Mucosa of gallbladder (tissue), 1 donor: ENCODE results near the gene SLC25A41. TPM values are rescaled to one million over a fixed set of nuclear protein-coding genes. Genes with fewer than 3 reads are reported as not detected.

ENCODE experiments used
- DNase-seq: peaks from one replicate; pipeline ENCODE4 v3.0.0-alpha.2; 2020; ENCODE audit warnings: low spot score
- total RNA-seq: library from RNA; stranded (reverse); gene quantifications from one replicate; pipeline ENCODE4 v1.2.1, GENCODE V29; 2021
- donor health status: DM: no; HTN: no; CAD: no.

The SLC25A41 gene
- total RNA-seq, 1 donor from 2014 or later = 0.72 TPM

DNA sequence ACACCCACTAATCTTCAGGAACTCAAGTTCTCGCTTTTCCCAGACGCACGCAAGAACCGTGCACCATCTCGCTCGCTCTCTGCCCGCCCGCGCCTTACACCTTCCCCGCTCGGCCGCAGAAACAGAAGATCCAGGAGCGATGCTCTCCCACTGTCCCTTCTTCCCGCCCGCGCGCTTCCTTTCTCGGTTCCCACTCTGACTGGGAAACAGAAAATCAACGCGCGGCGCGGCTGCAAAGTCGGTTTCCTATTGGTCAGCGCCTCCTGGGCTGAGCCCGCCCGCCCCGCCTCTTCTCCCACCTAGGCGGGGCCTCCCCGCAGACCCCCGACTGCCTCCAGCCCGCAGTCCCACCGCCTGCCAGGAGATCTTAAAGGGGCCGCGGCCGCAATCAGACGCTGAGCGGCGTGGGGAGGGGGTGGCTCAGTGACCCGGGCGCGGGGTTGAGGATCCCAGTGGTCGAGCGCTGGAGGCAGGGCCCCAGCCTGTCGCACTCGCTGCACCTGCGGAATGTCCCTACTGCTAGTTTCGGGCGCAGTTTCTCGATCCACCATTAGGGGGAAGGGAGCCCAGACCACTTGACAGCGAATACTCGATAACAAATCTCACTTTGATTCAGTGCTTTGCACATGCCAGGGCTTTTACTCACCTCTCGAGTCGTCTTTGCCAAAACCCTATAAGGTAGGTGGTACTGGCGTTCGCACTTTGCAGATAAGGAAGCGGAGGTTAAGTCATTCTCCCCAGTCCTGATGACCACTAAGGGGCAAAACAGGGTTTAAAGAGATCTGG, 26.7 kb upstream of the SLC25A41 start:
- peak; percentile 98 for DNase-seq

DNA sequence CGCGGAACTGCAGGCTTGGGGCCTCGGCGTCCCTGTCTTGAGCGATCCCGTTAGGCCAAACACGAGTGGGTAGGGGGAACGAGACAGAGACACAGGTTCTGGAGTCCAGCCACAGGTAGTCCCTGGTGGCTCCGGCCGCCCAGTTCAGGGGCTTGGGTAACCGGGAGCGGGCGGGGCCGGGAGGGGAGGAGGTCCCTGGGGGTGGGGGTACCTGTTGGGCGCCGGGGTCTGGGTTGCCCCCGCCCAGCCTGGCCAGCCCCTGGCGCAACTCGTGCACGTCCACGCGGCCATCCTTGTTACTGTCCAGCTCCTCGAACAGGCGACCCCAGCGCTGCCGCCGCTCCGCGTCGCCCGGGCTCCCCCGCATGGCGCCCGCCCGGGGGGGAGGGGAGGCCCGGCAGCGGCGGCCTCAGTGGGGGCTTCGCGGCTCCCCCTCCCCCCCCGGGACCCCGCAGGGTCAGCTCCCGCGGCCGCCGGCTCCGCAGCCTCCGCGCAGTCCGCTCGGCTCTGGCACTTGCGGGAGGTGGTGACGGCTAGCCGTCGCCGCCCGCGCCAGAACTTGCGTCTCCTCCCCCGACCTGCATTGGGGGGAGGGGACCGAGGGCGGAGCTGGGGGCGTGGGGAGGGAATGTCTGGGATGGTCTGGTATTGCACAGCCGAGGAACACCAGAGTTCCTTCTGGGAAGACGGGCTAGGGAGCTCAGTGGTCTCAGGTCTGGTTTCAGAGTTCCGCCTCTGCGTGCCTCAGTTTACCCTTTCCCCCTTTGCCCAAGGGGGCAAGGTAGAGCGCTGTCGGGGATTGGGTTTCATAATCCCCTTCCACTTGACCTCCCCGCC, 25.9 kb upstream of the SLC25A41 start, which contains the start of gene SLC25A23:
TSS of gene SLC25A23 (minus strand) at position 531 of the 837 bp plus-strand sequence. CDS start at position 367, 164 bp downstream.
- DNase-seq = peak; percentile 66

DNA sequence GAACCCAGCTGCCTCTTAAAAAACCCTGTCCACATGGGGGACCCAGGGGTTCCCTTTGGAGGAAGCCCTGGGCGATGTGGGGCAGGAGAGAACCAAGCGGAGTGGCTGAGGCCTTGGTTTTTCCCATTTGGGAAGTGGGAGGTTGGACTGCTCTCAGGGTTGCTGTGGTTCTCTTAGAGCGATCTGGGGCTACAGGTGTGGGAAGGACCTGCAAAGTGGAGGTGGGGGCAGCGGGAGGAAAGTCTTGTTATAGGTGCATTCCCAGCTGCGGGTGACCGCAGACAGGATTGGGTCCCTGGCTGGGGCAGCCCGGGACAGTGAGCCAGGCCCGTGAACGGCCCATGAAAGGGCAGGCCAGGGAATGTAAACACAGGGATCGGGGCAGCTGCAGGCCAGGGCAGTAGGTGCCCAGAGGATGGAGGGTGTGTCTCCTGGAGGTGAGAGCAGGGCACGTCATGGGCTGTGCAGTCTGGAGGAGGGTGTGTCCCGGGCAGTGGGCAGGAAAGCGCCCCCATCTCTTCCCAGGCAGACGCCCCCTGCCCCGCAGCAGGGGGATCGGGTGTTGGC, 25.2 kb upstream of the SLC25A41 start:
- DNase-seq = no peak

DNA sequence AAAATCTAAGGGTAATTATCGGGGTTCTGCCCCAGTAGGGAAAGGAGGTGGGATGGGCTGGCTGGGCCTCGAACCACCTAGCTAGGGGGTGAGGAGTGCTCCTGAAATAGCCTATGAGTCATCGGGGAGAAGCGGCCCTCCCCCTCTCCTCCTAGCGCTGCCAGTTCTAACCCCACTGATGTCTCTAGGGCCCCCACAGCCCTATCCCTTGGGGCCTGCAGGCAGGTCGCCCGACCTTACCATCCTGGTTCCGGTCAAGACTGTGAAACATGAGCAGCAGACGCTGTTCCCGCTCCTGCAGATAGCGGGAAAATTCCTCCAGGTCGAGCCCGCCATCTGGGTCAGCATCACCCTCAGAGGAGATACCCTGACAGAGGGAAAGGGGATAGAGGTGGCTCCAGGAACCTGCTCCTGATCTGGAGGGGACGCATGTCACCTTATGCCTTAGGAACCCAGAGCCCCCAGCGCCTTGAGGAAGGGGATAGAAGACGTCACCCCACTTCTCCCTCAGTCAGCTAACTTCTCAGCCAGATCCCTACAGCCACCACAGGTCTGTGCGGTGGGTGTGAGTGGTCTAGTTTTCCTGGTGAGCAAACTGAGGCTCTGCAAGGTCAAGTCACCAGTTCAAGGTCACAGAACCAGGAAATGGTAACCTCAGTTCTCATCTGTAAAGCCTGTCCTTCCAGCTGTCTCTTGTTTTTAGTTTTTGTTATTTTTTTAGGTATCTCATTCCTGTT, 24.6 kb upstream of the SLC25A41 start:
- DNase-seq = no peak

DNA sequence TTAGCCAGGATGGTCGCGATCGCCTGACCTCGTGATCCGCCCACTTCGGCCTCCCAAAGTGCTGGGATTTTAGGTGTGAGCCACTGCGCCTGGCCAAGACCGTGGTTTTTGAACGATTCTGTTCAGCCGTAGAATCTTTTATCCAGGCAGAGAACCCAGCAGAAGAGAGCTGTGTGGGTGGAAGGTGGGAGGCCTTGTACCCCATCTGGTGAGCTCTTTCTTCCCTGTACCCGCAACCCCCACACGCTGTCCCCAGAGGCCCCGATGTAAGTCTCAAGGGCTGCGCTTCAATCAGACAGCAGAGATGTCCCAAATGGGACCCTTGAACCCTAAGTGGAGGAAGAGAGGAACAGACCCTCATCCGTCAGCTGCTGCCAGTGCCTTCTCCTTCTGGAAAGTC, 22.4 kb upstream of the SLC25A41 start:
- no peak for DNase-seq

DNA sequence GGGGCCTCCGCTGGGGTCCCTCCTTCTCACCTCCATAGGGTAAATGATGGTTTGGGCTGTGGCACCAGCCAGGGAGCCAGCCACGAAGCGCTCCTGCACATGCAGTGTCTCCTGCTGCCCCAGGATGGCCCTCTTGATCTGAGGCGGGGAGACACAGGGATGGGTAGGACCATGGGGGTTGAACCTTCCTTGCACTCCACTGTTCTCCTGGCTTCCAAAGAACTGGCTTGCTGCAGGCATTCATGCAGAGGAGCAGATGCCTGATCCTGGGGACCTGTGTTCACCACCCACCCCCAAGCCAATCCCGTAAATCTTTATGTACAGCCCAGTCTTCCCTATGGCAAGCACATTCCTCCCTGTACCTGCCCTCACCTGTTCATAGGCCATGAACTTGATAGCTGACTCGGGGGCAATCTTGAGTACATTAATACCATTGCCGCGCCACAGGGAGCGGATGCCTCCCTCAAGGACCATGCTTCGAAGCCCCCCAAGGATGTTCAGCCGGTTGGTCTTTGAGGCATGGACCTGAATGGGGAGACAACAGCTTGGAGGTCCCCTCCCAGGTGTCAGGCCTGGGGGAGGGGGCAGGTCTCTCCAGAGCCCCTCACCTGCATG, 20.5 kb upstream of the SLC25A41 start:
- DNase-seq = no peak

DNA sequence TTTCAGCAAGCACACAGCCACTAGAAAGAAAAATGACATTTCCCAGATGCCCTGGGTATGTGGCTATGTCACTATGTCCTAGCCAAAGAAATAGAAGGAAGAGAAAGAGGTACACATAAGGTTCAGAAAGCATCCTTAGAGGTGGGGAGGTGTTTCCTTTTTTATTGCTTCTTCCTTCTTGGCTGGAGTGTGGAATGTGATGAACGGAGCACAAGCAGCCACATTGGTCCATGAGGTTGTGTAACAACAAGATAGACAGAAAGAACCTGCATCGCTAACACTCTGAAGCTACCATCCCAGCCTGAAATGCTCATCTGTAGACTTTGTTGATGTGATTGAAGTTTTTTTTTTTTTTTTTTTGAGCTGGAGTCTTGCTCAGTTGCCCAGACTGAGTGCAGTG, 19.3 kb upstream of the SLC25A41 start:
- DNase-seq = no peak

DNA sequence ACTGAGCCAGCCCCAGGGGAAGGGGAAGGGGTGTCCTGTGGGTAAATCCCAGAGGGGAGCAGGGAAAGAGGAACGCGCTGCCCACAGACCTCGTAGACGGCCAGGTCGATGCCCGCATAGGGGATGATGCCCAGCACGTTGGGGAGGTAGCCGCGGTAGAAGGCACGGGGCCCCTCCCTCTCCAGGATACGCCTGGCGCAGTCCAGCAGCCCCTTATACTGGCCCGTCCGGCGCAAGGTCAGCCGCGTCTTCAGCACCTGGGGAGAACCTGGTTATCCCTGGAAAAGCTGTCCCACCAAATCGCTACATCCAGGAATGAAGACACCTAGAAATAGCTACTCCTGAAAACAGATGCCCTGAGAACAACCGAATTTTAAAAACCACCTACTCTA, 18.7 kb upstream of the SLC25A41 start:
- DNase-seq = no peak

DNA sequence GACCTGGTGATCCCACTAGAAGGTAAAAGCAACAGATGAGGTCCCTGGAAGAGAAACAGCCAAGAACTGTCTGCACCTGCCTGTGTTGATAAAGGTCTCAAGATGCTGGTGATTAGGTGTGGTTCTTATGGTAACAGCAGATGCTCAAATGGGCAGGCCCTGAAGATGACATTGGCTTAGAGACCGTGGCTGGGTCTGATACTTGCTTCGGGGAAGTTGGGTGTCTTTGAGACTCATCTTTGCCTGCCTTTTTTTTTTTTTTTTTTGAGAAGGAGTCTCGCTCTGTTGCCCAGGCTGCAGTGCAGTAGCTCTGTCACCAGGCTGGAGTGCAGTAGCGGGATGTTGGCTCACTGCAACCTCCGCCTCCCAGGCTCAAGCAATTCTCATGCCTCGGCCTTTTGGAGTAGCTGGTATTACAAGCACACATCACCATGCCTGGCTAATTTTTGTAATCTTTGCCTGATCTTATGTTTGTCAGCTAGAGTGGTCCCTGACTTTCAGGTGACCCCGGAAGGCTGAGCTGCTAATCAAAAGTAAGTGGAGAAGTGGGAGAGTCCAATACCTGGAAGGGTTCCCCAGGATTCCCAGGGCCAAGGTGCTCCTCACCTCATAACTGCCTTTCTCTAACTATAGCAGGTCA, 18.1 kb upstream of the SLC25A41 start:
- no peak for DNase-seq

DNA sequence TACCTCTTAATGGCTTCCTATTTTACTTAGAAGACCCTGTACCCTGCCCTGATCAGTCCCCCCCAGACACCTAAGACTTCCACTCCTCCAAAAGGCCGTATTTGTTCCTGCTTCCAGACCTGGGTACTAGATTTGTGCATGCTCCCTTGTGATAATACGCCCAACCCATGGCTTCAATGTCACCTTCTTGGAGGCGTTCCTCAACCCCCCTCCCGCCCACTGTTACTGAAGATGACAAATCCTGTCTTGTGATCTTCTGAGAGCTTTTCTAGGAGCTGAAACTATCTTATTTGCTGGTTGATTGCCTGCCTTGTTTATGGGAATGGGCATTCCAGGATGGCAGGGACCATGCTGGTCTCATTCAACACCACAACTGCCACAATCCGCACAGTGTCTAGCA, 16.6 kb upstream of the SLC25A41 start:
- DNase-seq = no peak

DNA sequence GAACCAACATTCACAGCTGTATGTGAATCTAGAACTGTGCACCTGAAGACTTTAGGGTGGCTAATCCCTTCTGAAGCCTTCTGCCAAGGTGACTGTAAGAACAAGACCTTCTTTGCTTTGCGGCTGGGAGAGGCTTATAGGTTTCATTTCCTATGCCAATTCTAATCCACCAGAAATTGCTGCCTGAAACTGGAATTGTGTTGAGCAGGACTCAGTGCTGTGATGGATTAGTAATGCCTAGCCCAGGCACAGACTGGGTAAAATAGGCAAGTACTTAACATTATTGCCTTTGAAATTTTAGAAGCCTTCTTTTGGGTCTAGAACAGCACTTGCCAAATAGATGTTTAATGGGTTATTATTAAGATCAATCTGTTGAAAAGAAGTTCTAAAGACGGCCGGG, 14.5 kb upstream of the SLC25A41 start:
- DNase-seq = no peak

DNA sequence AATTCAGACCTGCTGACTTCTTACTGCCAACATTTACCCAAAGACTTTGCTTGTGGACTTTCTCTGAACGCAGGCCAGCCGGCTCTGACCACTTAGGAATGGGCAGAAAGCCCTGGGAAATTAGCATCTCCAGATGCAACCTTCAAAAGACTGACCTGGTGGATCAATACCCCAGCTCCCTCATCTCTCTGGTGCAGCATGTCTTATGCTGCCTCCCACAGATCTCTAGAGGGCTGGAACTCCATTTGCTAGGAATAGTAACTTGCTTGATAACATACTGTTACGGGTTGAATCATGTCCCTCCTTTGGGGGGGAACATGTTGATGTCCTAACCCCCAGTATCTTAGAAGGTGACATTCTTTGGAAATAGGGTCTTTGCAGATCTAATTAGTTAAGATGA, 12.9 kb upstream of the SLC25A41 start:
- DNase-seq = no peak

DNA sequence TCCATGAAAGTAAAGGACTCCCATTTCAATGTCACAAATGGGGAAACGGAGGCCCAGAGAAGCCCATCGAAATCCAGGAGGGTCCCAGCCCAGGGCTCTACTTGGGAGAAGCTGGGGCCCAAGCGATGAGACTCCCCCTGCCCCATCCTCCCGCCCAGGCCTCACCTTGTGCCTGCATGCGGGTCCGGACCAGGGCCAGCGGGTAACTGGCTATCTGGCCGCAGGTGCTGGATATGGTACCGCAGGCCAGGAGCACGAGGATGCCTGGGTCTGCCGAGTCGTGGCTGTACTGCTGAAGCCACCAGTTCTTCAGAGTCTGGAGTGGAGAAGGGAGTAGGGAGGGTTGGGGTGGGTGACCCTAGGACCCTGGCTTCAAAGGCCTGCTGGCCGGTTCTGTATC, 10.4 kb upstream of the SLC25A41 start:
- no peak for DNase-seq

DNA sequence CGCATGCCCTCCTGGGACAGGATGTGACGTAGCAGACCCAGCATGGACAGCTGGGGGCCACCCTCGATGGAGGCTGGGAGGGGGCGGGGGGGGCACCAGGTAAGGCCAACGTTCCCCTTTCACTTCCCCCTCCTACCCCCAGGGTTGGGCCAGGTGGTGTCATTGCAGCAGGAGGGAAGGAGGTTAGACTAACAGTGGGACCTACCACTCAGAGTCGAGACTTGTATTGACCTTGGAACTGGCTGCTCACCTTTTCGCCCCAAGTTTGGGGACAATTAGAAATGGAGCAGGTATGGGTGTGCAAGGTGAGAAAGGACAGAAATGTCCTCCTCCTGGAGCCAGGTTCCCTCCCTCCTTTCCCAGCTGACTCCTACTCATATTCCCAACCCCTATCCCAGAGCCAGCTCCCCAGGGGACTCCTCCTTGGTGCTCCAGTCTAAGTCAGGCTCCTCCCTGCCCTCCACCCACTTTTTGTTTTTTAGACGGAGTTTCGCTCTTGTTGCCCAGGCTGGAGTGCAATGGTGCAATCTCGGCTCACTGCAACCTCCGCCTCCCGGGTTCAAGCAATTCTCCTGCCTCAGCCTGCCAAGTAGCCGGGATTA, 8.6 kb upstream of the SLC25A41 start:
- DNase-seq = no peak

DNA sequence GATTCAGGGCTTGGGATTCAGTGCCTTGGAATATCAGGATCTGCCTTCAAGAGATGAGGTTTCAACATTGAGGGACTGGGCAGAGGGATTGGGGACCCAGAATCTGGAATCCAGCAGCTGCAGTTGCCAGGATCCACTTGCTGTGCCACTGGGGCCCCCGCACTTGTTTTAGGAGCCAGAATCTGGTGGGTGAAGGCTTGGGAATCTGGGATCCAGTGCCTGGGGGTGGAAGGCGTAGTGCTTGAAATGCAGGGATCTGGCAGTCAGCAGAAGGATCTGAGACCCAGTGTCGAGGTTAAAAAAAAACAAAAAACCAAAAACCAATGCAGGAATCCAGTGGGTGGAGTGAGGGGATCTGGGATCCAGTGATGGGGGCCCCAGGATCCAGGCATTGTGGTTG, 7.3 kb upstream of the SLC25A41 start:
- DNase-seq = no peak

DNA sequence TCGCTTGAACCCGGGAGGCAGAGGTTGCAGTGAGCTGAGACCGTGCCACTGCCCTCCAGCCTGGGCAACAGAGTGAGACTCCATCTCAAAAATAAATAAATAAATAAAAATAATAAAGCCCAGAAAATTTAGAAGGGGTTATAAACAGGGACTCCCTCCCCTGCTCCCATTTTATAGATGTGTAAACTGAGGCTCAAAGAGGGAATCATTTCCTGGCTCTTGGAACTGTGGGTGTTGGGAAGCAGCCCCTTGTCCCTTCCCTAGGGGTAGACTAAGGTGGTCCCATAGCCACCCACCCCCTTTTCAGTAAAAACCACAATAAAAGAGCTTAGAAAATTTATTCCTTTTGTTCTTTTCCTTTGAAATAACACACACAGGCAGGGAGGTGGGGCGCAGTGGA, 6.2 kb upstream of the SLC25A41 start:
- no peak for DNase-seq

DNA sequence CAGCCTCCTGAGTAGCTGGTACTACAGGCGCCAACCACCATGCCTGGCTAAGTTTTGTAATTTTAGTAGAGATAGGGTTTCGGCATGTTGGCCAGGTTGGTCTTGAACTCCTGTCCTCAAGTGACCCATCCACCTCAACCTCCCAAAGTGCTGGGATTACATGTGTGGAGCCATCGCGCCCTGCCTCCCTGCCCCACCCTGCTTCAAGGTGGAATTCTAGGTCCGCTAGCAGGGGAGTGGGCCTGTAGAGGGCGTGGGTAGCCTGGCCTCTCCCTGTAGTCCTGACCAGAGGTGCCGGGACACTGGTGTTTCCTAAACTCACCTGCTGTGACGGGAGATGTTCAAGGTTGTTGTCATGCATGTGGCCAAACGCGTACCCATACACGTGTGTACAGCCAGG, 398 bp downstream of the SLC25A41 start:
- no peak for DNase-seq

DNA sequence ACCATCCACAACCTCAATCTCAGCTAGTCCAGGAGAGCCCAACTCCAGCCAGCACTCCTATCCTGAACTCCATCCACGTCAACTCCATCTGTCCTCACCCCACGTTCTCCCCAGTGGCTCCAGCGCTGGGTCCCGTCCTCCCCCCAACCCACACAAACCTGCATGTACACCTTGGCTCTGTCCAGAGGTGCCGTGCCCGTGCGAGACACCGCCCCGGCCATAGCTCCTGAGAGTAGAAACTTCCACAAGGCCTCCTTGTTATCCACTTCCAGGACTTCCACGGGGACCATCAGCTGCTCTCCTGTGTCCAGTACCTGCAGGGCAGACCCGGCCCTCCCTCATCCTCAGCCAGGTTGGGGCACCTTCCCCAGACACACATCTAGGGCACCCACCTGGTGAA, 1.7 kb downstream of the SLC25A41 start:
- DNase-seq = no peak

DNA sequence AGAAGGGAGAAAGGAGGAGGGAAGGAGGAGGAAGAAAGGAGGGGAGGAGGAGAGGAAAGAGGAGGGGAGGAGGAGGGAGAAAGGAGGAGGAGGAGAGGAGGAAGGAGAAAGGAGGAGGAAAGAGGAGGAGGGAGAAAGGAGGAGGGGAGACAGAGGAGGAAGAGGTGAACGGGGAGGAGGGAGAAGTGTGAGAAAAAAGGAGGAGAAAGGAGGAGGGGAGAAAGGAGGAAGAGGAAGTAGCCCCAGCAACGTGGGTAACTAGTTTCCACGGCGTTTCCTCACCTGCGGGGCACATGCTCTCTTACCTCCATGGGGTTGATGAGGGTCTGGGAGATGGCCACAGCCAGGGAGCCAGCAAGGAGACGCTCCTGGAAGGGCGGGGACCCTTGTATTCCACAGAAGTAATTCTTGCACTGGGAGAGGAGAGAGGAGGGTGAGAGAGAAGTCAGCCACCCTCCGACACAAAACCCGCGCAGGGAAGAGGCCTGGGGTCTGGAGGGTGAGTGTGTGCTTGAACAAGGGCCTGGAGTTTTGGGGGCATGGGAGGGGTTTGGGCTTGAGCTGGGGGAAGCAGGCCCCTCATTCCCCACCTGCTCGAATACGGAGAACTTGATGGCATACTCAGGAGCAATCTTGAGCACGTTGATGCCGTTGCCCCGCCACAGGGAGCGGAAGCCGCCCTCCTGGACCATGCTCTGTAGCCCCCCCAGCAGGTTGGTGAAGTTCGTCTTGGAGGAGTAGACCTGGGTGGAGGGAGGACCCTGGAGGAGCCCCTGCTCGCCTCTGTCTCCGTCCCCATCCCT, 3.9 kb downstream of the SLC25A41 start:
- DNase-seq = no peak
